NCI-H187 (cell line): ENCODE measurements around the gene CERS1.

ENCODE experiments used
- DNase-seq, 2 experiments: peaks; one replicate each; lab custom pipeline; 2025; lab: John Stamatoyannopoulos, UW

Gene CERS1

DNA sequence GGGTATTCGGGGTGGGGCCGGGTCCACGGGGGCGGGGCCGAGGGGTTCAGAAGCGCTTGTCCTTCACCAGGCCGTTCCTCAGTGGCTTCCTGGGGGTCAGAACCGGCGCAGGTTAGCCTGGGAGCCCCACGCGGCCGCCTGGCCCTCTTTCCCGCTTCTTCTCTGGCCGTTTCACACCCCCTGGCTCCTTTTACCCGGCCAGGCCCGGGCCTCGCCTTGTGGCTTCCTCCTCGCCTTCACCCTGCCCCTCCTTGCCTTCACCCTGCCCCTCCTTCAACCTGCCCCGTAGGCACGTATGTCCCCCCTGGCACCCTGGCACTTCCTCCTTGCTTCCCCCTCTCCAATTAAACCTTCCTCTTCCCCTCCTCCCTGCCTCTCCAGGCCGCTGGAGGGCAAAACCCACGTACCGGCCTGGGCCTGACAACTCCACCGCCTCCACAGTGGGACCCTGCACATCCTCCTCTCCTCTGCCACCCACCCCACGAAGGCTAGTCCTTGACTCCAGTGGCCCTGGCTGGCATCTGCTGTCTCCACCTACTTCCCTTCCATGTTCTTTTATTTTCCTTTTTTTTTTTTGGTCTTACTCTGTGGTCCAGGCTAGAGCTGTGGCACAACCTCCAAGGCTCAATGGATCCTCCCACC lies 25.3 kb downstream of the CERS1 start:
- no peak for DNase-seq

DNA sequence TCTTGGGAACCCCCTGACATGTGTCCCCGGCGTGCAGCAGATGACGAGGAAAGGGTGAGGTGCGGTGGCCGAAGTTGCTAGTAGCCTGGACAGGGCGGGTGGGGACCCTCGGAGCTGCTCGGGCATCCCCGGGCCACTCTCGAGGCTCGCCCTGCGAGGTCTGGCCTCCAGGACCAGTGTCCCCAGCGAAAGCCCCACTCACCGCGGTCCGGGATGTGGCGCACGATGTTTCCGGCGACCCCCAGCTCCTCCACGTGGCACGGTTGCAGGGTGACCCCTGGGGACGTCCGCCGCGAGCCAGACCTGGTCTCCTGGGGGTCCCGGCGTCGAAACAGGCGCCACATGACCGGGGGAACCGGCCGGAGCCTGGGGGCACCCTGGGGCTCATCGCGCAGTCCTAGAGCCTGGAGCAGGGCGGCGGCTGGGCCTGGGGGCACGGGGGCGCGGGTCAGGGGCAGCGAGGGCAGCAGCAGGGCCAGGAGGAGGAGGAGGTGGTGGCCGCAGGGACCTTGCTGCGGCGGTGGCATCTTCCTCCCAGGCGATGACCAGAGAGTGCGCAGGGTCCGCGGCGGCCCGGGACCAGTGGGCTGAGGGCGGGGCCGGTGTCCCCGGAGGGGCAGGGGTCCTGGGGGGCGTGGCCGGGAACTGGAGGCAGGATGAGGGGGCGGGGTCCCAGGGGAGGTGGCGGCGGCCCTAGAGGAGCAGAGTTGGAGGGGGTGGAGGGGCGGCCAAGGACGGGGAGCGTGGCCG lies 26.0 kb downstream of the CERS1 start:
- DNase-seq: no peak

DNA sequence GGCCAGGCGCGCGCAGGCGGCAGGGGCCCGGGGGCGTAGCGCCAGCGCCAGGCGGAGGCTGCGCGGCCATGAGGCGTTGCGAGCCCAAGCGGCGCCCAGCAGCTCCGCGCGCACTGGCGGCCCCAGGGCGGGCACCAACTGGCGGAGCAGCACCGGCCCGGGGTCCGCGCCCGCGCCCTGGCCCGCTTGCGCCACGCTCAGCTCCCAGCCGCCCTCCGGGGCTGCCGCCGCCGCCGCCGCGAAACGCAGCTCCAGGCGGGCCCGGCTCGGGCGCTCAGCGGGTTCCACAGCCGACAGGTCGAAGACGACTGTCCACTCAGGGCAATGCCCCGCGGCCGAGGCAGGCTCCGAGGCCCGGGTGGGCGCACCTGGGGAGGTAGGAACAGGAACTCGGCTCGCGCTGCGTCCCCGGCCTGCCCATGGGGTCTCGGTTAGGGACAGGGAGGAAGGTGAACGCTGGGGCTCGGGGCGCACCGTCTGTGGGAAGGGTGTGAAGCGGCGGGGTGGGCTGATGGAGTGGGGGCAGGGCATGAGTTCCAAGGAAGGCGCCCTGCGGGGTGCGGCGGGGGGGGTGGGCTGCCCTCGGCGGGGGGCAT lies 26.8 kb downstream of the CERS1 start:
- DNase-seq: no peak

DNA sequence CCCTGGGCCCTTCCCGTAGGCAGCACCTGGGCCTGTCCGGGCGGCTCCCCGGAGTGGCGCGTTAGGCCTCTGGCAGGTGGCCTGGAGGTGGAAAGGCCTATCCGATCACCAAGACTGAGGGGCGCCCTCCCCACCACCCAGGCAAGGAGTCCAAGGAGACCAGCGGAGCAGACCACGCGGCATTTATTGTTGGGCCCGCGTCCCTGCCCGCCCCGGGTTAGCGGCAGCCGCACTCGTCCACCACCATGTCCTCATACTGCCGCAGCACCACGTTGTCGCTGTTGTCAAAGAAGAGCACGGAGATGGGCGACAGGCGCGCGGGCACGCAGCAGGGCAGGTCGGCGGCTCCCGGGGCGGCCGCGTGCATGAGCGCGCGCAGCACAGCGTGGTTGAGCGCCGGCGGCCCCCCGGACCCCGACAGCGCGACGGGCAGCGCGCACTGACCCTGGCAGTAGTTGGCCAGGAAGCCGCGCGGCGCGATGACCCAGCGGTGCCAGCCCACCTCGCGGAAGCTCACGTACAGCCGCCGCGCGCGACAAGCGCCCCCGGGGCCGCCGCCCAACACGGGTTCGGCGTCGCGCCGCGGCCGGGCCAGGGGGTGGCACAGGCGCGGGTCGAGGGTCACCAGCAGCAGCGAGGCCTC lies 27.5 kb downstream of the CERS1 start:
- DNase-seq: no peak

DNA sequence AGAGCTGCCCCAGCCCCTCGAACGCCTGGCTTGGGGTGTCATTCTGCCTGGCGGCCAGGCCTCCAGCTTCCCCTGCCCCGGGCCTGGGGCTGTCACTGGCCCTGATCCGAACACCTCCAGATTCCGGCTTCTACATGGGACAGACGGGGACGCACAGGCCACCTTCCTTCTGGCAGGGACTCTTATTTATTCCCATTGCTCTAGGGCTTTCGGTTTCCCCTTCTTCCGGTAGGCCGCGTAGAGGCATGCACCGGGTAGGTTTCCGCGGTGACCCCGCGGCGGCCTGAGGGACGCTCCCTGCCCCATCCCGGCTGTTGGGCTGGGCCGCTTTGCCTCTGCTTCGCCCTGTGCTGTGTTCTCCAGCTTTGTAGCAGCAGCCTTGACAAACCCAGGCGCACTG lies 28.2 kb downstream of the CERS1 start:
- DNase-seq: no peak

DNA sequence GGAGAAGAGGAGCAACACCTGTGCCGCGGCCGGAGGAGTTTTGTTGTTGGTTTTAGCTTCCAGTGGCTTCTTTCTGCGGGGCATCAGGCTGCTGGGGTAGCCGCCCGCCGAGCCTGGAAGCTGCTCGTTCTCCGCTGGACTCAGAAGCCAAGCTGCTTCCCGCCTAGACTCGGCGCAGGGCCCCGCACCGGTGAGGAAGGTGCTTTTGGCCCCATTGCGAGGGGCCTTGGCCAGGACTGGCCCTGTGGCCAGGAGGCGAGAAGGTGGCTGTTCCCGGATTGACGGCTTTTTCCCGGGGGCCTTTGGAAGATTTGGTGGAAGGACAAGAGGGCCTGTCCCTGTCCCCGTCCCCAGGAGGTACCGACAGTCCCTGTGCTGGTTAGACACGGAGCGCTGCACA lies 28.8 kb downstream of the CERS1 start:
- DNase-seq: no peak

DNA sequence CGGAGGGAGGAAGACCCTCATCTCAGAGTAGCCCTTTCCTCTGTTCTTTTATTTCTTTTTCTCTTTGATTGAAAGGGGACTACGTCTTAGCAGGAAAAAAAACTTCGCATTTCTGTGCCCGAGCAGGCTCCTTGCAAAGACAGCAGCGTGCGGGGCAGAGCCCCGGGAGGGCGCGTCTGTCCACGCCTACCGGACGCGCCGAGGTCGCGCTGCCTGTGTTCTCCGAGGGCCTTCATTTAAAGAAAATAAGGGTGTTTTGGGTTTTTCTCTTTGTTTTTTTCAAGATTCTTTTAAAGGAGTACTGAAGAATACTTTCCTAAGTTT lies 29.2 kb downstream of the CERS1 start:
- no peak for DNase-seq

DNA sequence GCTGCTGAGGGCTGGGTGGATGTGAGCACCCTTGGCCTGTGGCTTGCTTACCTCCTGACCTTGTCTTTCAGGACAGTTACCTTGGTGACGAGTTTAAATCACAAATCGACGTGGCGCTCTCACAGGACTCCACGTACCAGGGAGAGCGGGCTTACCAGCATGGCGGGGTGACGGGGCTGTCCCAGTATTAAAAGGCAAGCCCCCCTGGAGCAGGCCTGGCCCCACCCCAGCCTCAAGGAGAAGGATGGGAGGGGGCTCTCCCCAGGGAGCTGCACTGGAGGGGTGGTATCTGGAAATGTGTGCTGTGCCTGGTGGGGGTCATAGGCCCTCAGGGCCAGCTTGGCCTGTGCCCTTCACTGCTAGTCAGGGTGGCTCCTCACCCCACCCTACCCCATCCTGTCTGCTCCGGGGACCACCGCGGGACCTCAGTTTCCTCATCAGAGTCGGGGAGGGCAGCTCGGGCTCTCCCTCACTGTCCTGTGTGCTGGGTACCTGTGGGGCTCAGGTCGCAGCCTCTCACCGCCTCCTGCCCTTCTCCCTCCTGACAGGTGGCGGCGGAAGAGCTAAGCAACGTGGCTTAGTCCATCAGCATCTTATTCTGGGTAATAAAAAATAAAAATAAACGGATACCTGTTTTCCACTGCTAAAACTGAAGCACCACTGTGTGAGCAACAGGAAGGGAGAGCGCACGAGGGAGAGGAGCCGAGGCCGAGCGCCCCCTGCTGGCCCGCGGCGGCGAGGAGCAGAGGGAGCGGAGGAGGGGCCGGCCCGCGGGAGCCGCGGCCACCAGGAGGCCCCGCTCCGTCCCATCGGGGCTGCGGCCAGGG lies 29.8 kb downstream of the CERS1 start:
- no peak for DNase-seq

DNA sequence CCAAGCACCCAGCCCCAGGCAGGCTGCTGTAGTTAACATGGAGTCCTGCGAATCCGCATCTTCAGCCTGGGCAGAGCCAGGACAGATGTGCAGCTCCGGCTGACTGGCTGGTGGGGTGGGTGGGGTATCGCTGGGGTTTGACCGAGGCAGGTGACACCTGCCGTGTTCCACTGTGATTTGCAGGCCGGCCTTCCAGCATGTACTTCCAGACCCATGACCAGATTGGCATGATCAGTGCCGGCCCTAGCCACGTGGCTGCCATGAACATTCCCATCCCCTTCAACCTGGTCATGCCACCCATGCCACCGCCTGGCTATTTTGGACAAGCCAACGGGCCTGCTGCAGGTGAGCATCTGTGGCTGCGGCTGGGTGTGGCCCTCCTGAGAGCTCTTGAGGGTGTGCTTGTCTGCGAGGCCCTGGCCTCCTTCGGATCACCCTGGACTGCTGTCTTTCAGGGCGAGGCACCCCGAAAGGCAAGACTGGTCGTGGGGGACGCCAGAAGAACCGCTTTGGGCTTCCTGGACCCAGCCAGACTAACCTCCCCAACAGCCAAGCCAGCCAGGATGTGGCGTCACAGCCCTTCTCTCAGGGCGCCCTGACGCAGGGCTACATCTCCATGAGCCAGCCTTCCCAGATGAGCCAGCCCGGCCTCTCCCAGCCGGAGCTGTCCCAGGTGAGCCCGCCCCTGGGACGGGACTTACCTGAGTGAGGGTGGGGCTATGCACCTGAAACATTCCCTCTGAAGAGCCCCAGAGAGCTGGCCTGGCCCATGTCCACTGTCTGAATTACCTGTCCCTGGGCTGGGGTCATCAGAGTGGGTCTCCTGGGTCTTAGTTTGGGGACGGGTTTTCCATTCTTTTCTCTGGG lies 30.6 kb downstream of the CERS1 start:
- DNase-seq: no peak

DNA sequence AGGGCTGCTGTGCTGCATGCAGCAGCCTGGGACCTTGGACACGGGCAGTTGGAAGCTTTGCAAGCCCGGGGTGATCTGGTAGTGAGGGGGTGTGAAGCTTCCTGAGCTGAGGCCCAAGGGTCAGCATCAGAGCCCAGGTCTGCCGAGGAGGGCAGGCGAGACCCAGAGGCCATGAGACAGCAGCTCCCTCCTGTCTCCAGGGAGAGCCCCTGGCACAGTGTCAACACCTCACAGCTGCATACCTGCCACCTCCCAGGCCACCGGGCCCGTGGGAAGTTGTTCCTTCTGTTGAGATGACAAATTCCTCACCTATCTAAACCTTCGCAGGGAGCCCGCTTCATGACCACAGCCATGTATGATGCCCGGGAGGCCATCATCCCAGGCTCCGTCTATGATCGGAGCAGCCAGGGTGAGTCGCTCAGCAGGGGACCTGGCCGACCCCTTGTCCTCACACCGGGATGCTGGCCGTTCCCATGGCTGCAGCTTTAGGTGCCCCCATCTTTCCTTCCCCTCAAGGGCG lies 32.1 kb downstream of the CERS1 start:
- no peak for DNase-seq

DNA sequence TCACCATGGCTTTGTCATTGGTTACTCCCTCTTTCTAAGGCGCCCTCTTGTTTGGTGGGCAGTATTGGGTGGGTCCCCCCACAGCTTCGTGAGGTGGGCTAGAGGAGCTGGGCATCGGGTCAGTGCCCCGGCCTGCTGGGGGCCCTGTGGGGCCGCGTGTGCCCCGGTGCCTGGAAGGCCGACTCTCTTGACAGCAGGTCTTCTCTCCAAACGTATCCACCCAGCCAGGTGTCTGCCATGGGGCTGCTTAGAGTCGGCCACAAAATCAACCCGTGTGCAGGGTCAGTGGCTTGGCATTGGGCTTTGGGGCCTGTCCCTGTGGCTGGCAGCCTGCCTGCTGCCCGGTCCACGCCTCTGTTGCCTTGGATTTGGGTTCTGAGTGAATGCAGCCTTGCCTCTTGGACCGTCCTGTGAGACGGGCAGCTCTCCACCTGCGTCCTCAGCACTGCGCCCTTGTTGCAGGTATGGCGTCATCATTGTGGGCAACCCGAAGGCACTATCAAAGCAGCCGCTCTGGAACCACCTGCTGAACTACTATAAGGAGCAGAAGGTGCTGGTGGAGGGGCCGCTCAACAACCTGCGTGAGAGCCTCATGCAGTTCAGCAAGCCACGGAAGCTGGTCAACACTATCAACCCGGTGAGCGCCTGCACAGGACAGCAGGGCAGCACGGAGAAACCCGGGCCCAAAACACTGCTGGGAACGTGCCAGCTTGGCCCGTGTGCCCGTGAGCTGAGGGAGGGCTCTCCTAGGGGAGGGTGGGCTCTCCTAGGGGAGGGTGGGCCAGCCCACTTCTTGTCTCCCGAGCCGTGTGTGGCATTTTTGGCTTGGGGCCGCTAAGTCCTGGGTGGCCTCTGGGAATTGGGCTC lies 32.7 kb downstream of the CERS1 start:
- DNase-seq: no peak

DNA sequence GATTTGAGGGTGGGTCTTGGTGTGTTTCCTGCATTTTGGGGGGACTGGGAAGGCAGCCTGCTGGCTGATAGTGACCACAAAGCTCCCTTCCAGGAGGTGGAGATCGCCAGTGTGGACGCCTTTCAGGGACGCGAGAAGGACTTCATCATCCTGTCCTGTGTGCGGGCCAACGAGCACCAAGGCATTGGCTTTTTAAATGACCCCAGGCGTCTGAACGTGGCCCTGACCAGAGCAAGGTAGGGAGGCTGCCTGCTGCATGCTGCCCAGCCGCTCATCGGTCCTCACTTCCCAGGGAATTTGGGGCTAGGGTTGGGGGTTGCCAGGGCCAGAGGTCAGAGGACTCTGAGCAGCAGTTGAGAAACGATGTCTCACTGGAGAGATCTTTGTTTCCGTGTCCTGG lies 34.0 kb downstream of the CERS1 start:
- no peak for DNase-seq

DNA sequence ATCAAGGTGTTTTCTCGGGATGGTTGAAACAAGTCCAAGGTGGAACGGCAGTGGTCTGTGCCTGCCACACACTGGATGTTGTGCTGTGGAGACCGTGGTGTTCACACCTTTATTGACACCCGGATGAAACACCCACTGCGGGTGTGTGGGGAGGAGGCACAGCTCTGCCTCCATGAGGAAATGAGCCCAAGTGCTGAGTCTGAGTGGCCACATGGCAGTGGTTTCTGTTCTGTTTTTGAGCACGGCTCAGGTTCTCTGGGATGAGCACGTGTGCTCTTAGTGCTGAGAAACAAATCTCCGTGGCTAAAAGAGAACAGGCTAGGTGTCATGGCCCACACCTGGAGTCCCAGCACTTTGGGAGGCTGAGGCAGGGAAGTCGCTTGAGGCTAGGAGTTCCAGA lies 34.7 kb downstream of the CERS1 start:
- no peak for DNase-seq

DNA sequence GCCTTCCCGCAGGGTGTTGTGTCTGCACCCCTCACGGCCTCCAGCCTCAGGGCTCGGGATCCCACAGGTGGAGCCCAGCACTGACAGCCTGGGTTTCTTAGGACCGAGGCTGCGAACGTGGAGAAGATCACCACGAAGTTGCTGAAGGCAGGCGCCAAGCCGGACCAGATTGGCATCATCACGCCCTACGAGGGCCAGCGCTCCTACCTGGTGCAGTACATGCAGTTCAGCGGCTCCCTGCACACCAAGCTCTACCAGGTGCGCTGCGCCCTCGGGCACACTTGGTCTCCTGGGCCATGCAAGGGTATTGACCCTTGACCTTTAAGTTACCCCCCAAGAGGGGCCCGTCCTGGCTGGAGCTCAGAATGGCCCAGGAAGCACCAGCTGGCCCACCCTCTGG lies 35.2 kb downstream of the CERS1 start:
- DNase-seq: no peak

DNA sequence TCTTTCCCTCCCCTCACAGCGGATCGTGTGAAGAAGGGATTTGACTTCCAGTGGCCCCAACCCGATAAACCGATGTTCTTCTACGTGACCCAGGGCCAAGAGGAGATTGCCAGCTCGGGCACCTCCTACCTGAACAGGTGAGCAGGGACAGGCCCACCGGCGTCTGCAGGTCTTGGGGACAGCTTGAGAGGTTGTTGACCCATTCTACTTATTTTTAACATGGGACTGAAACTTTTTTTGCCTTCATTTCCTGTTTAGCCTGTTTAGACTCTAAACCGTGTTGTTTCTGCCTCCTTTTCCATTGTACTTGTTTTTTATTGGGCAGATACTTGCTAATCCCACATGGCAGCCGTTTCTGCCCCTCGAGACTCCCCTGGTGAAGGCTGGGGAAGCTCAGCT lies 35.7 kb downstream of the CERS1 start:
- DNase-seq: no peak

DNA sequence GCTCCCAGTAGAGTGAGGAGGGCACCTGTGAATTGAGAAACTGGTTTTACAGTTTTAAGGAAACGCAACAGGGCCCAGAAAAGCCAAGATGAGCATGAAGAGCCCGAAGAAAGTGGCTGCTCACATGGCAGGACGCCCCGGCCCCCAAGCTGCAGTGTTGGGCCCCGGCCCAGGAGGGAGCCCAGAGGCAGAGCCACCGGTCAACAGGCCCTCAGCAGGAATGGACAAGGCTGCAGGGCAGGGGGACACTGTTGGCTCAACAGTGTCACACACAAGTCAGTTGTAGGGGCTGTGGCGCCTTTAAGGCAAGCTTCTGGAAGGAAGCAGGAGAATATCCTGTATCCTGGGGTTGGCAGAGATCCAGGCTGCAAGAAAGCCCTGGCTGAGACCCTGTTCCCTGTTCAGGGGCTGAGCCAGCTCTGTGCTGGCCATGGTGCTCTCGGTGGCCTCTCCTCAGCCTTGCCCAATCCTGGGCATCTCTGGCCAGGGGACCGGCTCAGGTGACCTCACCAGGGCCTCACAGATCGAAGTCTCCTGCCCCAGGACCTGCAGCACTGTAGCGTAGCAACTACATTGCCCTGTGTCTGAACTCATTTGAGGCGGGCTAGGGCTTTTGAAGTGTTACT lies 36.2 kb downstream of the CERS1 start:
- DNase-seq: no peak

DNA sequence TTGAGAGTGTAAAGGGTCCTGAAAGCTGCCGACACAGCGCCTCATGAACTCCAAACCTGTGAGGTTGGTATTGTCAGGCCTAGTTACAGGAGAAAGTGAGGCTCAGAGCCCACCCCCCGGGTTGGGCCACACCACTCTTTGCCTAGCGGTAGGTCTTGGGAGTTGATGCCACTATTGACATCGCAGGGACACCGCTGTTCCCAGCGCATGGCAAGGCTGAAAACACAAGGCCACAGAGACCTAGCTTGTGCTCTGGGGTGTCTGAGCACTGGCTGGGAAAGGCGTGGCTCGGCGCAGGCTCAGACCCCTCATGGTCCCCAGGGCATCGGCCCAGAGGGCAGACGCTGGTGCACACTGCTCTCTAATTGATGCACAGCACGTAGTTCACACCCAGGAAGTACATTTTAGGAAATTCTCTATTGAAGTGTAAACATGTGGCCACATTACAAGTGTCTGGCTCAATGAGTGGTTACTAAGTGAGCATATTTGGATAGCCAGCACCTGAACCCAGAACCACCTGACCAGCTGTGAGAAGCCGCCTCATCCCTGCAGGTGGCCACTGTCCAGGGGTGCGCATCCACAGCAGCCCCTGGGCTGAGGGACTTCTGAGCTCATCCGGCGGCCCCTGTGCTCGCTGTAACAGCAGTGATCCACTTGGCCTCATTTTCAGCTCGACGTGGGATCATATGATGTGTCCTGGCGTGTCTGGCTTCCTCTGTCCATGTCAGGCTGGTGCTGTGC lies 36.9 kb downstream of the CERS1 start:
- no peak for DNase-seq

DNA sequence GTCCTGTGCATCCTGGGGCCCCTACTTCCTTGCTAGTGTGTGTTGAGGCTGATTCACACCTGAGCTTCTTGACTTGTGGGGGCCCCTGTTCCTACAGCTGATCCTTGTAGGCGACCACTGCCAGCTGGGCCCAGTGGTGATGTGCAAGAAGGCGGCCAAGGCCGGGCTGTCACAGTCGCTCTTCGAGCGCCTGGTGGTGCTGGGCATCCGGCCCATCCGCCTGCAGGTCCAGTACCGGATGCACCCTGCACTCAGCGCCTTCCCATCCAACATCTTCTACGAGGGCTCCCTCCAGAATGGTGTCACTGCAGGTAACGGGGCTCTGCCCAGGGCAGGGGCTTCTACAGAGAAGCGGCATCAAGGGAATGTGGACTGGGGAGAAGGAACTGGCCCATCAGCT lies 38.7 kb downstream of the CERS1 start:
- DNase-seq: no peak
